IPS-NIHi11 (cell line): ENCODE data around the gene PLXNA4.

Source experiments
- DNase-seq: peaks from one replicate; pipeline ENCODE4 v3.0.0; 2012; ENCODE audit warnings: mixed read lengths, low spot score

PLXNA4 gene

GRCh38 chr7:132243051-132243450, 333.2 kb downstream of the PLXNA4 start:
- no peak for DNase-seq

- no peak for DNase-seq
These were observed 334.0 kb downstream of the PLXNA4 start for GRCh38 chr7:132242192-132242812.

- DNase-seq: no peak
These were observed 335.3 kb downstream of the PLXNA4 start for GRCh38 chr7:132240821-132241422.

- DNase-seq: no peak
These were observed 336.0 kb downstream of the PLXNA4 start for GRCh38 chr7:132240262-132240661.

DNA sequence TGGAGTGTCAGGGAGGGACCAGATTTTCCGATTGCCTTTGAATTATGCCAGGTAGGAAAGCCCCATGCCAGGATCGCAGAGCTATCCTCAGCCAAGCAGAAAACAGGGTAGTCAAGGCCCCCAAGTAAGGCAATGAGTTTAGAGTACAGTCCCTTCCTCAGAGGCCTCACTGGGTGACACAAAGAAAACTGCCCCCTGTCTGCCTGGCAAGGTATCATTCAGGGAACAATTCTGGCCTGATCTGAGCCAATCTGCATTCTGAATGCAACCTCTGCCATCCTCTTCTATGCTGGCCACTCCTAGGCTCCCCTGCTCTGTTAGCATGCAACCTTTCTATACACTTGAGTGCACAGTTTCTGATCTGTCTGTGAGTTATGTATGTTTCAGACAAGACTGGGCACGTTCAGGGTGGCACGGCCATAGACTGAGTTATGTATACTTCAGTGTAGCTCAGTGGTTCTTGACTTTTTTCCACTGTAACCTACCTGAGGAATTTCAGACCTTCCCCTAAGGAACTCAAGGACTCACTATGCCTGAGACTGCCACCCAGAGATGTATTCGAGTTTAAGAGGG, 336.8 kb downstream of the PLXNA4 start:
- no peak for DNase-seq

DNA sequence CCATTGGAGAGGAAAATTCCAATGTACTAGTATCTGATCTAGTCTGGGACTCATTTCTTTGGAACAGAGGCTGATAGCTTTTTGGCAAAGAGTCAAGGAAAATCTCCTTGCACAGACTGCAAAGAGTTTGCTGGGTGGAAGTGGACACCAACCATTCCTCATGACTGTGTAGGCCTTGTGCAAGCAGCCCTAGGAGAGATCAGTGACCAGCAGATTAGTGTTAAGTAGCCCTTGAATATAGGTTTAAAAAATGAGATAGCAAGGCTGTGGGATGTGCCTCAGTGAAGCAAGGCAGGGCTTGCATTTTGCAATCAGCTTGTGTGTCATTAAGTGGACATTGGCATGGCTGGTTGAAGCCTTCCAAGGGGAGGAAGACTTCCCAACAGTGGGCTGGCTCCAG, 341.6 kb downstream of the PLXNA4 start:
- no peak for DNase-seq

GRCh38 chr7:132232406-132232805, 343.9 kb downstream of the PLXNA4 start:
- DNase-seq: no peak

GRCh38 chr7:132230462-132230861, 345.8 kb downstream of the PLXNA4 start:
- no peak for DNase-seq

DNA sequence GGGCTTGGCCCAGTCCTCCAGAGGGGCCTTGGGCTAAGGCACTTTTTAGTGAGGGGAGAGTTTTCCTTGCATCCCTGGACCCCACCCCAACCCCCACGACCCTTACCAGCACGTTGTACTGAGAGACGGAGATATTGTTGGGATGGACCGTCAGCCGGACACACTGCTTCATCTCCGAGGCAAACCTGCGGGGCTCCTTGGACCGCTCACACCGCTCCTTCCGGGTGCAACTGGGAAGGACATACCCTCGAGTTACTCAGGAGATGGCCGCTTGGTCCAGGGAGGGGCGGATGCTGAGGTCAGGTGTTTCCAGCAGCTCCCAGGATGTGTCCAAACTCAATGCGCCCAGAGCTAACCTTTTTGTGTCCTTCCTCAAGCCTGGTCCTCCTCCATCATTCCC, 348.0 kb downstream of the PLXNA4 start:
- no peak for DNase-seq

GRCh38 chr7:132226957-132227290, 349.3 kb downstream of the PLXNA4 start:
- DNase-seq: no peak

- no peak for DNase-seq
These were observed 350.0 kb downstream of the PLXNA4 start for GRCh38 chr7:132226046-132226956.

GRCh38 chr7:132225216-132226030, 350.8 kb downstream of the PLXNA4 start:
- DNase-seq: no peak

DNA sequence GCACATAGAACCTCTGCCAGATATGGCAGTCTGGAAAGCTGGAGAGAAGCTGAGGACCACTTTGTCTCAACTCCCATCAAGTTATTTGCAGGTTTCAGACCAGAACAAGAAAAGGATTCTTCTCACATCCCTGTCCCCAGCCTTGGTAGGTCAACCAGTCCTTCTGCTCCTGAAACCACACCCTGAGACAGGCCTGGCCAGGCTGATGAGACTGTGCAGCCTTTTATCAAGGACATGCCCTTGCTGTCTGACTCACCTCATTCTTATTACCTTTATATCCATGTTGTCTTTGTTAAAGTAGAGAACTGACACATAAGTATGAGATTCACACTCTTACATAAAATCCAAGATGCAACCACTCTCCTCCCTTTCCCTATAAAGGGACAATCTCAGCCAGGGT, 354.9 kb downstream of the PLXNA4 start:
- DNase-seq: no peak

- DNase-seq: no peak
These were observed 356.2 kb downstream of the PLXNA4 start for GRCh38 chr7:132220060-132220459.

DNA sequence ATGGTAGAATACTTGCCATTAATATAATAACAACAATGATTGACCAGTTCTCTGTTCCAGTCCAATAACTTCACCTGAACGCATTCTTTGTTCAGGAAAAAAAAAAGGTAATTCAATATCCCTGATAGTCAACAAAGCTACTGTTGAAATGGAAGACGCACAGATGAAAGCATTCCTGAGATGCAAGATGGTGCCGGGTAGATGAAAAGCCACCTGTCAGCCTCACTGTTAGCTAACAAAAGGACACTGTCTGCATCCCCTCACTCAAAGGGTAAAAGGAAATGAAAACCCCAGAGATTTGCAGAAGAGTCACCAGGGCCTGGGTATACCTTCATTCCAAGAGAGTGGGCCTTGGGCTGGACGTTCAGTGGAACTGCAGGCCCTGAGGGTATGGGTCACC, 357.4 kb downstream of the PLXNA4 start:
- DNase-seq: no peak

DNA sequence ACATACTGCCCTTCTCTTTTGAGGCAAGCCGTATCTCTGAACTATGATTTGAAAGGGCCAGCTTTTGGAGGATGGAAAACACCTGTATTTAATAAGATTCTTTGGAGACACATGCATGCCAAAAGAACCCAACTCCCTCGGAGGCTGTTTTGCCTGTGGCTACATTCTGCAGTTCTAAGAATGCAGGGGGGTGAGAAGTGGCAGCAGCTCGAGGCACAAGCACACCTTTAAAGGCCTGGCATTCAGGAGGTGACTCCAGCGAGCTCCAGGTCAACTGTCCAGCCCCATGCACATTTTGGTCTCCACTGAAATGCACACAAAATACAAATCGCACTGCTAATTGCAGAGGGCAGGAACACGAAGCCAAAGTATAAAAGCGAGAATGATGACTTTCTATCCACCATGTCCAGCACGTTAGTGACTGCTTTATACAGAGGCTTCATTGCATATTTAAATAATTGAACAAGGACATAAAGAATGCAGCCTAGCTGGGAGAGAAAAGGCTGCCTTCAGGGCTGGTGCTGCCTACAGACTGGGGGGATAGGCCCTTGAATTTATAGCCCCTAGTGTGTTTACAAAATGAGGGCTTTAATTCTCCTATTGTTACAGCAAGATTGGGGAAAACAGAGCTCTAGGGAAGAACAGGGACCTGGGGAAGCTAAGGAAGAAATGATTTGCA, 359.3 kb downstream of the PLXNA4 start:
- DNase-seq: no peak

DNA sequence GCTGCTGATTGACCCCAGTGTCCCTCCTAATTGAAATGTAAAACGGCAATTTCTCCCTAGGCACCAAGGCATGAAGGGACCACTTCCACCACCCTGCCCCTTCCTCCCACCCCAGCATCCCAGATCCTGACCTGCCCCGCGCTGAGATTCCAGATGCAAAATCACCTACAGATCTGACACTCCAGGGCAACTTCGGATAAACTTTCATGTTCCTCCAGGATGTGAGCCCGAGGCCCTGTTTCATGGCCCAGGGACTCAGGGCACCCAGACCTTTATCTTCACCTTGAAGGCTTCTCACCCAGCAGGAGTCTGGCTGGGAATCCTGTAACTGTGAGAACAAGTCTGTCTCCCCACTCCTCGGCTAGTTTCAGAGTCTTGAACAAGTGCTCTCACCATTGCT, 361.8 kb downstream of the PLXNA4 start:
- no peak for DNase-seq

DNA sequence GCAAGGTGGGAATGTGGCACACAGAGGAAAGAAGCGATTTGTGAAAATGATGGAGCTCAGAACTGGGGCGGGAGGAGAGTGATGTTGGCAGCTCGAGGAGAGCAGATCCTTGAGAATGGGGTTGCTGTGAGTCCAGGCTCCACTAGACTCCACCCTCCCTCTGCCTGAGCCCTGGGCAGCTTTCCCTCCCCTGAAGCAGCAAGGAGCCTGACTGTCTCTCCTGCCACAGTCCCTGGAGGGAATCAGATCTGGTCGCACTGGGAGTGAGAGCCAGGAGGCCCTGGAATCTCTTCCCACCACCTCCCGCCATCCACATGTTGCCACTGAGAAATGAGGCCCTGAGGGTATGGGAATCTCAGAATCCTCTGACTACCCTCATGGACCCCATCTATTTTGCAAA, 362.7 kb downstream of the PLXNA4 start:
- no peak for DNase-seq

DNA sequence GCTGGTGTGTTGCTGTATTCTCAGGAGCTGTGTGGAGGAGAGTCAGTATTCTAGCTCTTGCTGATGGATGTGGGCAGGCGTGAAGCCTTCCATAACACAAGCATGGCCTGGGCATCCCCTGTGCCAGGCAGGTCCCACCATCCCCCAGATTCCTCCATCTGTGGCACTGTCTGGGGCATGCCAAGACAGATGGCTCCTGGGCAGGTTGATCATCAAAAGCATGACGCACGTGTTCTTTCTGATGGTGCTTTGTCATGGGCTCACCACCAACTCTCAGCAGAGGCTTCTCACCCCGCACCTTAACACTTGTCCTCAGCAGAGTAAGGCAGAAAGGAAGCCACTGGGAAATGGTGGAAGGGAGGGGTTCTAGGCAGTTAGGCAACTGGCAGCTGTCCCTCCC, 364.3 kb downstream of the PLXNA4 start:
- no peak for DNase-seq

DNA sequence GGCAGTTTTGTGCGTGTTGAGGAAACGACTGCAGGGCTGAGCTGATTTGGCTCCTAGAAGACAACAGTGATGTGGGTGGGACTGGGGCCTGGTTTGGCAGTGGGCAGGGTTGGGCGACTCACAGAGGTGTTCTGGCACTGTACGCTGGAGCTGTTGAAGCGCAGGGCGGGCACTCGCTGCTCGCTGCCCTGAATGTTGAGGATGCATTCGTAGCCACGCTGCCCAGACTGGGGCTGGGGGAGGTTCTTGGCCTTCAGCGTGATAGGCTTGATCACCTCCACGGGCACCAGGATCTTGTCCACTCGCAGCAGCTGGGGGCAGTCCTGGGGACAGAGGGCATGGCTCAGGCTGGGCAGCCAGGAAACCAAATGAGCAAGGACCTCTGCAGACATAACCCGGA, 365.4 kb downstream of the PLXNA4 start:
- DNase-seq: no peak

DNA sequence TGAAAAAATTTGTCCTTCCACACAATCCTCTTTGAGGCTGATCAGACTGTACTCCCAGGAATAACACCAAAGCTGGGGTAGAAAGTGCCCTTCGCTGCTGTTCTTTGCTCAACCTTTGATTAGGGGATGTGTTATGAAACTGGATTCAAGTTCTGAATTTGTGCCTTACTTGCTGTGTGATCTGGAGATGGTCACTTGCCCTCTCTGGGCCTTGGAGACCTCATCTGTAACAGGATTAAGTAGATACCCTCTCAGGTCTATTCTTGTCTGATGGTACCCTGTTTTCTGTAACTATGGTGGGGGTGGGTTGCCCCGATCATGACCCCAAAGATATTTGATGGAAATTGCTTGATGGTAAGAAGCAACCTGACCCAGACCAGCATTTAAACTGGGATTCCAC, 368.5 kb downstream of the PLXNA4 start:
- no peak for DNase-seq

DNA sequence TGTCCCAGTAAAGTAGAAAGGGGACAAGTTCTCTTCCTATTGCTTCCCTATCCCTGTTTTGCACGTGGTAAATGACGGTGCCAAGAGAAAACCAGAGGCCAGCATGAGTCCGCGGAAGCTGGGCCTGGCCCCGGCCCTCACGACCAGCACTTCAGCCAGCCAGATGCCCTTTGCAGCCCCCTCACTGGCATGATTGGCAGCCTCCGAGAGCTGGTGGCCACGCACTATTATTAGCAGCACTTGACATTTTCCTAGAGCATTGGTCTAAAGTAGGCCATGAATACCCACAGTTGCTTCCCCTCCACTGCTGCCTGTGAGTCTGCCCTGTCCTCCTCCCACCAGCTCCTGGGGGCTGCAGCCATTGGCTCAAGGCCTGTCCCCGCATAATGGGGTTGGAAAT, 369.1 kb downstream of the PLXNA4 start:
- DNase-seq: no peak
